Keratinocyte (primary cell): ENCODE results near the gene TUBGCP4. TPM values are rescaled to one million over a fixed set of nuclear protein-coding genes. Genes with fewer than 3 reads are reported as not detected.

Source experiments
- DNase-seq: peaks from one replicate; pipeline ENCODE4 v3.0.0-alpha.2; 2011; ENCODE audit warnings: low read depth, missing footprints, low spot score
- FAIRE-seq: peaks from 2 replicates; lab custom pipeline; 2011; peaks lifted over from hg19 to GRCh38; lab: Jason Lieb, UNC
- H2AFZ ChIP-seq: 2 replicates; pipeline ENCODE4 v1.6.0; 2012; ENCODE audit warnings: low read length, control low read depth, inconsistent platforms; ENCODE audit not compliant: control insufficient read depth
- H3K27ac ChIP-seq: 2 replicates; pipeline ENCODE4 v1.5.1; 2011; ENCODE audit warnings: low read length; ENCODE audit not compliant: control insufficient read depth, insufficient read depth
- H3K27me3 ChIP-seq: 3 replicates; pipeline ENCODE4 v1.6.0; 2011; ENCODE audit warnings: low read length; ENCODE audit not compliant: control insufficient read depth, insufficient read depth; ENCODE audit errors: extremely low read depth
- H3K36me3 ChIP-seq, 2 experiments: 2 replicates in 1 of 2; 3 replicates in 1 of 2; pipeline ENCODE4 v1.5.1; 2011; ENCODE audit warnings: low read length in 2 of 2, mild to moderate bottlenecking in 1 of 2; ENCODE audit not compliant: control insufficient read depth in 2 of 2, insufficient read depth in 2 of 2; ENCODE audit errors: extremely low read depth in 1 of 2
- H3K4me1 ChIP-seq: 3 replicates; pipeline ENCODE4 v1.5.1; 2011; ENCODE audit warnings: low read length; ENCODE audit not compliant: control insufficient read depth, insufficient read depth; ENCODE audit errors: extremely low read depth
- H3K4me2 ChIP-seq: 3 replicates; pipeline ENCODE4 v1.6.0; 2011; ENCODE audit warnings: low read depth, low read length; ENCODE audit not compliant: control insufficient read depth, insufficient read depth; ENCODE audit errors: extremely low read depth
- H3K4me3 ChIP-seq, 3 experiments: fragments of 200-600 bp in 1 of 3; sonication (generic) in 1 of 3; 2 replicates in 2 of 3; 3 replicates in 1 of 3; pipeline ENCODE4 v1.5.1; 2011 to 2016; ENCODE audit warnings: low read length in 3 of 3, mild to moderate bottlenecking in 3 of 3, control low read depth in 2 of 3, inconsistent platforms in 1 of 3, low read depth in 1 of 3, mixed read lengths in 1 of 3, mixed run types in 1 of 3, moderate library complexity in 1 of 3; ENCODE audit not compliant: control insufficient read depth in 2 of 3, insufficient read depth in 2 of 3; ENCODE audit errors: extremely low read depth in 1 of 3
- H3K79me2 ChIP-seq: 2 replicates; pipeline ENCODE4 v1.6.0; 2012; ENCODE audit warnings: low read length; ENCODE audit not compliant: control insufficient read depth, insufficient read depth
- H3K9ac ChIP-seq: 3 replicates; pipeline ENCODE4 v1.6.0; 2011; ENCODE audit warnings: low read length; ENCODE audit not compliant: control insufficient read depth, insufficient read depth; ENCODE audit errors: extremely low read depth
- H3K9me1 ChIP-seq: 3 replicates; pipeline ENCODE4 v1.6.0; 2011; ENCODE audit warnings: low read length; ENCODE audit not compliant: control insufficient read depth, insufficient read depth; ENCODE audit errors: extremely low read depth
- H3K9me3 ChIP-seq: 2 replicates; pipeline ENCODE4 v1.5.1; 2012; ENCODE audit warnings: low read depth, low read length; ENCODE audit not compliant: control insufficient read depth
- H4K20me1 ChIP-seq: 3 replicates; pipeline ENCODE4 v1.6.0; 2011; ENCODE audit warnings: low read length; ENCODE audit not compliant: control insufficient read depth, insufficient read depth; ENCODE audit errors: extremely low read depth
- EZH2 ChIP-seq: IDR thresholded peaks from one replicate; pipeline ENCODE4 v1.6.1; 2012; ENCODE audit warnings: inconsistent platforms, mild to moderate bottlenecking, low read length, moderate library complexity
- dilution Hi-C: fragments of 300-500 bp; cut with MboI; formaldehyde crosslinking; loops from one replicate; pipeline ENCODE4 v1.7.0; 2020; ENCODE audit warnings: low sequenced_read_pairs; ENCODE audit not compliant: extremely low pct_ligation_motif_present
- polyA plus RNA-seq, 5 experiments: library from polyadenylated mRNA; depleted of rRNA in 3 of 5; stranded (reverse) in 3 of 5; stranded (forward) in 1 of 5; unstranded in 1 of 5; fragments of >200 nt; gene quantifications; 1 replicate in 1 of 5; 2 replicates in 3 of 5; 3 replicates in 1 of 5; pipeline versions ENCODE4 v1.2.1 to v1.2.3, GENCODE V29; 2011 to 2012; ENCODE audit warnings: missing spikeins in 2 of 5, low read depth in 1 of 5, low replicate concordance in 1 of 5
- TF ChIP-seq, protein P1 (sequence below), 3 experiments: IDR thresholded peaks in 1 of 3; conservative IDR thresholded peaks in 1 of 3; optimal IDR thresholded peaks in 1 of 3; 2 replicates in 2 of 3; 3 replicates in 1 of 3; pipeline versions ENCODE3 to v1.5.1; 2011; ENCODE audit warnings: low read length in 3 of 3, mild to moderate bottlenecking in 3 of 3, moderate library complexity in 2 of 3, control low read depth in 1 of 3, inconsistent platforms in 1 of 3; ENCODE audit not compliant: insufficient read depth in 2 of 3; ENCODE audit errors: extremely low read depth in 1 of 3

Gene TUBGCP4
- polyA plus RNA-seq, 1 donor (not counting 4 experiments of a cell fraction or from before 2014, with no cell fraction given) = 16.1 TPM

DNA sequence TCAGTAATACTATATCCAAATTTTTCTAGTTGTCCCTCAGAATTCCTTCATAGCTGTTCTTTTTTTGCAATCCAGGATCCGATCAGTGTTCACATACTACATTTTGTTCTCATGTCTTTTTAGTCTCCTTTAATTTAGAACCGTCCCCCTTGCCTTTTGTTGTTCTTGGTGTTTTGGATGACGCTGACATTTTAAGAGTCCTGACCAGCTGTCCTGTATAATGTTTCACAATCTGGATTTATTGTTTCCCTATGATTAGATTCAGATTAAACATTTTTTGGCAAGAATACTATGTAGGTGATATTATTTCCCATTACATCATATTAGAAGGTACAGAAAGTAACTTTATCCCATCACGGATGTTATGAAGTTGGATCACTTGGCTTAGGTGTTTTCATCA is 11.4 kb downstream of the TUBGCP4 start:
- Histone ChIP-seq H3K4me1 (no peaks in the 10 kb centered on the region), H3K79me2 (no peaks in the 10 kb centered on the region), H3K9ac (no peak overlapping the region), H3K27me3 (no peaks in the 10 kb centered on the region), H3K9me1 (no peaks in the 10 kb centered on the region), H3K27ac (no peak overlapping the region), H3K9me3 (no peaks in the 10 kb centered on the region), H2AFZ (no peak overlapping the region), H3K4me2 (no peak overlapping the region), H3K4me3 (no peak overlapping the region), H4K20me1 (peaks cover 2% of the 10 kb centered on the region), H3K36me3 (peaks cover 26 to 28% of the 10 kb centered on the region in 2 experiments)
- TF ChIP-seq, protein P1, sequence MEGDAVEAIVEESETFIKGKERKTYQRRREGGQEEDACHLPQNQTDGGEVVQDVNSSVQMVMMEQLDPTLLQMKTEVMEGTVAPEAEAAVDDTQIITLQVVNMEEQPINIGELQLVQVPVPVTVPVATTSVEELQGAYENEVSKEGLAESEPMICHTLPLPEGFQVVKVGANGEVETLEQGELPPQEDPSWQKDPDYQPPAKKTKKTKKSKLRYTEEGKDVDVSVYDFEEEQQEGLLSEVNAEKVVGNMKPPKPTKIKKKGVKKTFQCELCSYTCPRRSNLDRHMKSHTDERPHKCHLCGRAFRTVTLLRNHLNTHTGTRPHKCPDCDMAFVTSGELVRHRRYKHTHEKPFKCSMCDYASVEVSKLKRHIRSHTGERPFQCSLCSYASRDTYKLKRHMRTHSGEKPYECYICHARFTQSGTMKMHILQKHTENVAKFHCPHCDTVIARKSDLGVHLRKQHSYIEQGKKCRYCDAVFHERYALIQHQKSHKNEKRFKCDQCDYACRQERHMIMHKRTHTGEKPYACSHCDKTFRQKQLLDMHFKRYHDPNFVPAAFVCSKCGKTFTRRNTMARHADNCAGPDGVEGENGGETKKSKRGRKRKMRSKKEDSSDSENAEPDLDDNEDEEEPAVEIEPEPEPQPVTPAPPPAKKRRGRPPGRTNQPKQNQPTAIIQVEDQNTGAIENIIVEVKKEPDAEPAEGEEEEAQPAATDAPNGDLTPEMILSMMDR (optimal IDR thresholded peaks at IDR 0.05 in 1 of 3, IDR thresholded peaks at IDR 0.05 in 1 of 3, conservative IDR thresholded peaks at IDR 0.05 in 1 of 3; ENCODE audit: extremely low read depth in 1 of 3, insufficient read depth in 2 of 3, low read length in 3 of 3) = no peak
- TF ChIP-seq EZH2 = no peak
- dilution Hi-C loops = no loop called here
- FAIRE-seq = no peak
- no peak for DNase-seq

DNA sequence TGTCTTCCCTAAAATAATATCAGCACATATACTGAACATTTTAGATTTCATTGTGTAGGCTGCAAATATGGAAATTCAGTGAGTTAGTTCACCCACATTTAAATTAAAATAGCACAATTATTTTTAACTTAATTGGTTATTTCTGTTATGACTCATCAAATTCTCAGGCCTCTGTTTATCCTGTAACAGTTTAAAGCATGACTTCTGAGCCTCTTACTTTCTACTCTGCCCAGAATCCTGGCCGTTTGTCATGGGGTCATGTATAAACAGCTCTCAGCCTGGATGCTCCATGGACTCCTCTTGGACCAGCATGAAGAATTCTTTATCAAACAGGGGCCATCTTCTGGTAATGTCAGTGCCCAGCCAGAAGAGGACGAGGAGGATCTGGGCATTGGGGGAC is 12.2 kb downstream of the TUBGCP4 start:
- Histone ChIP-seq H3K9me3 (no peaks in the 10 kb centered on the region), H3K79me2 (no peaks in the 10 kb centered on the region), H3K27ac (no peak overlapping the region), H2AFZ (no peak overlapping the region), H3K4me3 (no peak overlapping the region), H3K4me2 (no peak overlapping the region), H3K9ac (no peak overlapping the region), H4K20me1 (peaks cover 2% of the 10 kb centered on the region), H3K36me3 (peaks cover 27 to 29% of the 10 kb centered on the region in 2 experiments), H3K27me3 (no peaks in the 10 kb centered on the region), H3K9me1 (no peaks in the 10 kb centered on the region), H3K4me1 (no peaks in the 10 kb centered on the region)
- no peak for DNase-seq
- no peak for TF ChIP-seq EZH2
- TF ChIP-seq, protein P1 (optimal IDR thresholded peaks at IDR 0.05 in 1 of 3, IDR thresholded peaks at IDR 0.05 in 1 of 3, conservative IDR thresholded peaks at IDR 0.05 in 1 of 3; ENCODE audit: extremely low read depth in 1 of 3, insufficient read depth in 2 of 3, low read length in 3 of 3) = no peak
- FAIRE-seq = no peak
- dilution Hi-C loops = no loop called here
